CD4-positive, alpha-beta T cell treated with Interleukin-15 for 4 hours (primary cell): ENCODE results near the gene GAS6.

Experiments used
- DNase-seq: peaks from one replicate; pipeline ENCODE4 v3.0.0-alpha.2; 2020; ENCODE audit warnings: low spot score

The GAS6 gene

DNA sequence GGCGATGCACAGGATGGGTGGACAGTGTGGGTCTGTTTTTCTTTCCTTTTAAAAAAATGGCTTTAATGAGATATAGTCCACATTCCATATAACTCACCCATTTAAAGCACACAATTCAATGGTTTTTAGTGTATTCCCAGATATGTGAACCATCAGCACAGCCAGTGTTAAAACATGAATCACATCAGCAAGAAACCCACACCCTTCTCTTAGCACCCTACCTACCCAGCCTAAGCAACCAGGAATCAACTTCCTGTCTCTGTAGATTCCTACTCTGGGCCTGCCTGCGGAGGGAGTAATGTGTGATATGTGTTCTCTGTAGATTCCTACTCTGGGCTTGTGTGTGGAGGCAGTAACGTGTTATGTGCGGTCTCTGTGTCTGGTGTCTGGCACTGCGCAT lies 92.9 kb downstream of the GAS6 start:
- no peak for DNase-seq
